Trophoblast cell (in vitro differentiated cells and primary cell): ENCODE data around the gene FUT9.

ENCODE experiments used
- DNase-seq, 2 donors: peaks; one replicate each; pipeline ENCODE4 v3.0.0-alpha.2; 2016
- H2AFZ ChIP-seq: 2 replicates; pipeline ENCODE4 v1.6.1; 2013; ENCODE audit warnings: low read length, moderate library complexity, mild to moderate bottlenecking; ENCODE audit not compliant: insufficient read depth, poor library complexity
- H2AK5ac ChIP-seq: 2 replicates; pipeline ENCODE4 v1.6.1; 2013; ENCODE audit warnings: mild to moderate bottlenecking, low read length
- H2BK120ac ChIP-seq: 2 replicates; pipeline ENCODE4 v1.6.1; 2013; ENCODE audit warnings: low read length, mild to moderate bottlenecking, moderate library complexity; ENCODE audit not compliant: insufficient read depth, poor library complexity
- H2BK12ac ChIP-seq: 2 replicates; pipeline ENCODE4 v1.6.1; 2013; ENCODE audit warnings: mild to moderate bottlenecking, low read length, moderate library complexity
- H2BK5ac ChIP-seq: 2 replicates; pipeline ENCODE4 v1.6.1; 2013; ENCODE audit warnings: low read length, low read depth, moderate library complexity, mild to moderate bottlenecking; ENCODE audit not compliant: poor library complexity
- H3K14ac ChIP-seq: 2 replicates; pipeline ENCODE4 v1.6.1; 2013; ENCODE audit warnings: mild to moderate bottlenecking, low read length
- H3K18ac ChIP-seq: 2 replicates; pipeline ENCODE4 v1.6.1; 2013; ENCODE audit warnings: mild to moderate bottlenecking, low read length
- H3K23ac ChIP-seq: 2 replicates; pipeline ENCODE4 v1.6.1; 2013; ENCODE audit warnings: low read length
- H3K27ac ChIP-seq: 2 replicates; pipeline ENCODE4 v1.5.1; 2013; ENCODE audit warnings: low read depth, mild to moderate bottlenecking, inconsistent platforms, low read length, moderate library complexity
- H3K27me3 ChIP-seq: 2 replicates; pipeline ENCODE4 v1.6.1; 2013; ENCODE audit warnings: inconsistent platforms, mild to moderate bottlenecking, low read length, moderate library complexity; ENCODE audit not compliant: insufficient read depth
- H3K36me3 ChIP-seq, 2 experiments: 1 replicate in 1 of 2; 2 replicates in 1 of 2; pipeline ENCODE4 v1.6.1; 2013; ENCODE audit warnings: low read length in 2 of 2, mild to moderate bottlenecking in 2 of 2, moderate library complexity in 1 of 2; ENCODE audit not compliant: insufficient read depth in 2 of 2, control insufficient read depth in 1 of 2
- H3K4ac ChIP-seq: 2 replicates; pipeline ENCODE4 v1.6.1; 2013; ENCODE audit warnings: low read depth, mild to moderate bottlenecking, low read length, moderate library complexity
- H3K4me1 ChIP-seq, 2 experiments: 1 replicate in 1 of 2; 2 replicates in 1 of 2; pipeline ENCODE4 v1.6.1; 2013; ENCODE audit warnings: low read length in 2 of 2, mild to moderate bottlenecking in 2 of 2, moderate library complexity in 1 of 2; ENCODE audit not compliant: insufficient read depth in 2 of 2, control insufficient read depth in 1 of 2
- H3K4me2 ChIP-seq: 2 replicates; pipeline ENCODE4 v1.6.1; 2013; ENCODE audit warnings: inconsistent platforms, mild to moderate bottlenecking, low read length, moderate library complexity
- H3K4me3 ChIP-seq: 2 replicates; pipeline ENCODE4 v1.5.1; 2013; ENCODE audit warnings: mild to moderate bottlenecking, low read depth, low read length, inconsistent platforms
- H3K79me1 ChIP-seq: one replicate; pipeline ENCODE4 v1.6.1; 2013; ENCODE audit warnings: low read length
- H3K79me2 ChIP-seq: 2 replicates; pipeline ENCODE4 v1.6.1; 2013; ENCODE audit warnings: low read length, mild to moderate bottlenecking; ENCODE audit not compliant: control insufficient read depth, insufficient read depth, poor library complexity
- H3K9ac ChIP-seq: 2 replicates; pipeline ENCODE4 v1.6.1; 2013; ENCODE audit warnings: mild to moderate bottlenecking, low read length
- H3K9me3 ChIP-seq: 2 replicates; pipeline ENCODE4 v1.6.1; 2013; ENCODE audit warnings: low read depth, mild to moderate bottlenecking, control low read depth, inconsistent platforms, low read length; ENCODE audit not compliant: insufficient read depth
- H4K12ac ChIP-seq: 2 replicates; pipeline ENCODE4 v1.6.1; 2013; ENCODE audit warnings: low read depth, mild to moderate bottlenecking, low read length, moderate library complexity
- H4K8ac ChIP-seq: 2 replicates; pipeline ENCODE4 v1.6.1; 2013; ENCODE audit warnings: low read depth, mild to moderate bottlenecking, low read length, moderate library complexity
- H4K91ac ChIP-seq: one replicate; pipeline ENCODE4 v1.6.1; 2013; ENCODE audit warnings: low read depth, mild to moderate bottlenecking, low read length, moderate library complexity
- WGBS: extraction: QIAGEN DNeasy Blood & Tissue Kit; methylation state at CpG from one replicate; pipeline ENCODE4 v1.1.7; 2013; ENCODE audit warnings: missing lambda C conversion rate; ENCODE audit not compliant: insufficient read length, insufficient coverage; ENCODE audit errors: extremely low coverage; 5-methylcytosine and 5-hydroxymethylcytosine counted together

Gene FUT9

GRCh38 chr6:96186516-96187195 lies 170.9 kb downstream of the FUT9 start:
- H2AK5ac ChIP-seq: no peak overlapping the region
- H3K18ac ChIP-seq: no peak overlapping the region
- H3K9ac ChIP-seq: no peak overlapping the region
- peak overlapping the region; percentile 40 for H3K27ac ChIP-seq
- DNase-seq: no peak
- no peak overlapping the region for H3K4me2 ChIP-seq
- peaks cover 0 to 5% of the 10 kb centered on the region in 2 experiments for H3K4me1 ChIP-seq
- H3K14ac ChIP-seq: no peak overlapping the region
- WGBS: no CpG with 5 or more reads among the region's 2 CpGs
- H2BK120ac ChIP-seq: peak overlapping the region; percentile 26
- H3K27me3 ChIP-seq: no peaks in the 10 kb centered on the region
- no peak overlapping the region for H4K12ac ChIP-seq
- H3K4ac ChIP-seq: no peak overlapping the region
- H3K79me2 ChIP-seq: no peaks in the 10 kb centered on the region
- no peak overlapping the region for H2BK12ac ChIP-seq
- H3K4me3 ChIP-seq: no peak overlapping the region
- peaks cover 6% of the 10 kb centered on the region for H3K79me1 ChIP-seq
- H4K91ac ChIP-seq: peak overlapping the region; percentile 19
- H2BK5ac ChIP-seq: no peak overlapping the region
- no peak overlapping the region for H3K23ac ChIP-seq
- no peak overlapping the region for H4K8ac ChIP-seq
- no peaks in the 10 kb centered on the region for H3K9me3 ChIP-seq
- no peaks in the 10 kb centered on the region for H3K36me3 ChIP-seq
- no peak overlapping the region for H2AFZ ChIP-seq

- peak in 1 of 2 donors; percentile 29 for DNase-seq
- H3K23ac ChIP-seq: no peak overlapping the region
- peak overlapping the region; percentile 75 for H2BK120ac ChIP-seq
- H3K9ac ChIP-seq: no peak overlapping the region
- peak overlapping the region; percentile 82 for H2BK12ac ChIP-seq
- peak overlapping the region; percentile 82 for H2BK5ac ChIP-seq
- H3K4me2 ChIP-seq: no peak overlapping the region
- no peak overlapping the region for H3K14ac ChIP-seq
- H3K27me3 ChIP-seq: no peaks in the 10 kb centered on the region
- no peak overlapping the region for H2AFZ ChIP-seq
- H3K9me3 ChIP-seq: no peaks in the 10 kb centered on the region
- peak overlapping the region; percentile 0 for H3K27ac ChIP-seq
- peak overlapping the region; percentile 23 for H2AK5ac ChIP-seq
- no peak overlapping the region for H3K18ac ChIP-seq
- no peak overlapping the region for H3K4ac ChIP-seq
- H3K4me3 ChIP-seq: no peak overlapping the region
- WGBS: no CpG with 5 or more reads among the region's 1 CpG
- peaks cover 3 to 4% of the 10 kb centered on the region in 2 experiments for H3K4me1 ChIP-seq
- peaks cover 14% of the 10 kb centered on the region for H3K79me1 ChIP-seq
- no peak overlapping the region for H4K12ac ChIP-seq
- H3K36me3 ChIP-seq: no peaks in the 10 kb centered on the region
- H3K79me2 ChIP-seq: no peaks in the 10 kb centered on the region
- H4K8ac ChIP-seq: peak overlapping the region; percentile 11
- H4K91ac ChIP-seq: peak overlapping the region; percentile 55
Observed at GRCh38 chr6:96194675-96195074, 178.9 kb downstream of the FUT9 start.

- H3K27me3 ChIP-seq: no peaks in the 10 kb centered on the region
- peaks cover 3 to 4% of the 10 kb centered on the region in 2 experiments for H3K4me1 ChIP-seq
- no peak overlapping the region for H3K27ac ChIP-seq
- no peak overlapping the region for H3K4me3 ChIP-seq
- no peak for DNase-seq
- no peaks in the 10 kb centered on the region for H3K36me3 ChIP-seq
- H3K18ac ChIP-seq: no peak overlapping the region
- H2AK5ac ChIP-seq: no peak overlapping the region
- H3K9ac ChIP-seq: no peak overlapping the region
- H3K79me1 ChIP-seq: peaks cover 14% of the 10 kb centered on the region
- no peak overlapping the region for H3K14ac ChIP-seq
- H4K8ac ChIP-seq: no peak overlapping the region
- H3K9me3 ChIP-seq: no peaks in the 10 kb centered on the region
- no peak overlapping the region for H4K12ac ChIP-seq
- H3K4me2 ChIP-seq: no peak overlapping the region
- no peak overlapping the region for H3K4ac ChIP-seq
- no peak overlapping the region for H2AFZ ChIP-seq
- H2BK12ac ChIP-seq: no peak overlapping the region
- H3K79me2 ChIP-seq: no peaks in the 10 kb centered on the region
- no peak overlapping the region for H4K91ac ChIP-seq
- no peak overlapping the region for H3K23ac ChIP-seq
- H2BK5ac ChIP-seq: no peak overlapping the region
- no peak overlapping the region for H2BK120ac ChIP-seq
- no CpG with 5 or more reads among the region's 3 CpGs for WGBS
Observed at GRCh38 chr6:96195272-96195671, 179.5 kb downstream of the FUT9 start.

- peaks cover 3 to 4% of the 10 kb centered on the region in 2 experiments for H3K4me1 ChIP-seq
- H3K9ac ChIP-seq: no peak overlapping the region
- peak overlapping the region; percentile 88 for H2BK5ac ChIP-seq
- no peak overlapping the region for H3K4me2 ChIP-seq
- H4K8ac ChIP-seq: peak overlapping the region; percentile 38
- no peaks in the 10 kb centered on the region for H3K9me3 ChIP-seq
- no peak overlapping the region for H2AFZ ChIP-seq
- H3K36me3 ChIP-seq: no peaks in the 10 kb centered on the region
- peaks cover 14% of the 10 kb centered on the region for H3K79me1 ChIP-seq
- H3K23ac ChIP-seq: no peak overlapping the region
- H4K91ac ChIP-seq: no peak overlapping the region
- no peak overlapping the region for H3K18ac ChIP-seq
- H3K27me3 ChIP-seq: no peaks in the 10 kb centered on the region
- no peak overlapping the region for H4K12ac ChIP-seq
- DNase-seq: peak; percentile 4 to 85
- no peak overlapping the region for H2AK5ac ChIP-seq
- H3K79me2 ChIP-seq: no peaks in the 10 kb centered on the region
- no peak overlapping the region for H3K4me3 ChIP-seq
- H3K4ac ChIP-seq: no peak overlapping the region
- H2BK120ac ChIP-seq: peak overlapping the region; percentile 99
- peak overlapping the region; percentile 99 for H3K27ac ChIP-seq
- H3K14ac ChIP-seq: no peak overlapping the region
- WGBS: no CpG with 5 or more reads among the region's 3 CpGs
- H2BK12ac ChIP-seq: peak overlapping the region; percentile 58
Observed at GRCh38 chr6:96196633-96197032, 180.9 kb downstream of the FUT9 start.
